ENCODE results near the gene GAGE12H. TPM values are rescaled to one million over a fixed set of nuclear protein-coding genes. Genes with fewer than 3 reads are reported as not detected.
"Not testable (repeated sequence)": the region's sequence is repeated elsewhere in the genome, so short reads cannot be mapped to it uniquely, and the experiment has no call there.

Gene GAGE12H
- total RNA-seq, 1 donor = not detected

- not testable (repeated sequence) for H4K20me1 ChIP-seq (ENCODE audit: insufficient read depth, low read length); DNase-seq (ENCODE audit: insufficient read length, low spot score, missing footprints); H3K27me3 ChIP-seq (ENCODE audit: insufficient read depth, low read length); H3K4me1 ChIP-seq (ENCODE audit: insufficient read depth, low read length); H3K79me2 ChIP-seq (ENCODE audit: insufficient read depth, low read length); H3K36me3 ChIP-seq (ENCODE audit: insufficient read depth, low read length); H3K4me3 ChIP-seq (ENCODE audit: insufficient read depth, low read length); H3K9me3 ChIP-seq (ENCODE audit: low read depth, low read length); H3K4me2 ChIP-seq (ENCODE audit: insufficient read depth, low read length); H2AFZ ChIP-seq (ENCODE audit: low read length); H3K27ac ChIP-seq (ENCODE audit: low read depth, low read length)
These were observed 10.2 kb downstream of the GAGE12H start for GRCh38 chrX:49589769-49590478.

- H3K79me2 ChIP-seq (ENCODE audit: insufficient read depth, low read length); H3K9me3 ChIP-seq (ENCODE audit: low read depth, low read length); H3K4me1 ChIP-seq (ENCODE audit: insufficient read depth, low read length); H3K36me3 ChIP-seq (ENCODE audit: insufficient read depth, low read length); H3K4me2 ChIP-seq (ENCODE audit: insufficient read depth, low read length); H4K20me1 ChIP-seq (ENCODE audit: insufficient read depth, low read length); H2AFZ ChIP-seq (ENCODE audit: low read length); DNase-seq (ENCODE audit: insufficient read length, low spot score, missing footprints); H3K4me3 ChIP-seq (ENCODE audit: insufficient read depth, low read length); H3K27me3 ChIP-seq (ENCODE audit: insufficient read depth, low read length); H3K27ac ChIP-seq (ENCODE audit: low read depth, low read length): not testable (repeated sequence)
These were observed 10.7 kb downstream of the GAGE12H start for GRCh38 chrX:49590488-49590887.

GRCh38 chrX:49598720-49599119, 19.0 kb downstream of the GAGE12H start, which contains the start of gene GAGE1:
Gene GAGE1 (plus strand): TSS chrX:49599020. CDS start chrX:49600175, 1,155 bp downstream.
- not testable (repeated sequence) for H3K27me3 ChIP-seq (ENCODE audit: insufficient read depth, low read length); H3K27ac ChIP-seq (ENCODE audit: low read depth, low read length); H2AFZ ChIP-seq (ENCODE audit: low read length); H4K20me1 ChIP-seq (ENCODE audit: insufficient read depth, low read length); H3K36me3 ChIP-seq (ENCODE audit: insufficient read depth, low read length); H3K79me2 ChIP-seq (ENCODE audit: insufficient read depth, low read length); H3K9me3 ChIP-seq (ENCODE audit: low read depth, low read length); DNase-seq (ENCODE audit: insufficient read length, low spot score, missing footprints); H3K4me2 ChIP-seq (ENCODE audit: insufficient read depth, low read length); H3K4me1 ChIP-seq (ENCODE audit: insufficient read depth, low read length); H3K4me3 ChIP-seq (ENCODE audit: insufficient read depth, low read length)

GRCh38 chrX:49610718-49611310, 31.1 kb downstream of the GAGE12H start:
- Histone ChIP-seq H3K9me3 (ENCODE audit: low read depth, low read length) (no peaks in the 10 kb centered on the region), H3K36me3 (ENCODE audit: insufficient read depth, low read length) (no peaks in the 10 kb centered on the region), H3K4me1 (ENCODE audit: insufficient read depth, low read length) (no peaks in the 10 kb centered on the region), H2AFZ (ENCODE audit: low read length) (no peak overlapping the region), H3K27me3 (ENCODE audit: insufficient read depth, low read length) (no peaks in the 10 kb centered on the region), H3K4me2 (ENCODE audit: insufficient read depth, low read length) (no peak overlapping the region), H3K79me2 (ENCODE audit: insufficient read depth, low read length) (no peaks in the 10 kb centered on the region), H3K27ac (ENCODE audit: low read depth, low read length) (no peak overlapping the region), H4K20me1 (ENCODE audit: insufficient read depth, low read length) (no peaks in the 10 kb centered on the region), H3K4me3 (ENCODE audit: insufficient read depth, low read length) (no peak overlapping the region)
- TF ChIP-seq CTCF (IDR thresholded peaks at IDR 0.05; ENCODE audit: extremely low read depth, low read depth, low read length) = no peak
- DNase-seq (ENCODE audit: insufficient read length, low spot score, missing footprints) = no peak

- Histone ChIP-seq H2AFZ (ENCODE audit: low read length) (no peak overlapping the region), H3K36me3 (ENCODE audit: insufficient read depth, low read length) (no peaks in the 10 kb centered on the region), H4K20me1 (ENCODE audit: insufficient read depth, low read length) (no peaks in the 10 kb centered on the region), H3K27ac (ENCODE audit: low read depth, low read length) (no peak overlapping the region), H3K4me3 (ENCODE audit: insufficient read depth, low read length) (no peak overlapping the region), H3K27me3 (ENCODE audit: insufficient read depth, low read length) (no peaks in the 10 kb centered on the region), H3K4me2 (ENCODE audit: insufficient read depth, low read length) (no peak overlapping the region), H3K9me3 (ENCODE audit: low read depth, low read length) (no peaks in the 10 kb centered on the region), H3K79me2 (ENCODE audit: insufficient read depth, low read length) (no peaks in the 10 kb centered on the region), H3K4me1 (ENCODE audit: insufficient read depth, low read length) (no peaks in the 10 kb centered on the region)
- no peak for DNase-seq (ENCODE audit: insufficient read length, low spot score, missing footprints)
- no peak for TF ChIP-seq CTCF (IDR thresholded peaks at IDR 0.05; ENCODE audit: extremely low read depth, low read depth, low read length)
These were observed 38.8 kb downstream of the GAGE12H start for GRCh38 chrX:49618574-49618973.

Measured in osteoblast (primary cell).